NCI-H1436 treated with DMSO at 0.1 percent for 48 hours (cell line): ENCODE data around the gene SHE.

Source experiments
- DNase-seq: peaks from one replicate; lab custom pipeline; 2025; lab: John Stamatoyannopoulos, UW

SHE gene

DNA sequence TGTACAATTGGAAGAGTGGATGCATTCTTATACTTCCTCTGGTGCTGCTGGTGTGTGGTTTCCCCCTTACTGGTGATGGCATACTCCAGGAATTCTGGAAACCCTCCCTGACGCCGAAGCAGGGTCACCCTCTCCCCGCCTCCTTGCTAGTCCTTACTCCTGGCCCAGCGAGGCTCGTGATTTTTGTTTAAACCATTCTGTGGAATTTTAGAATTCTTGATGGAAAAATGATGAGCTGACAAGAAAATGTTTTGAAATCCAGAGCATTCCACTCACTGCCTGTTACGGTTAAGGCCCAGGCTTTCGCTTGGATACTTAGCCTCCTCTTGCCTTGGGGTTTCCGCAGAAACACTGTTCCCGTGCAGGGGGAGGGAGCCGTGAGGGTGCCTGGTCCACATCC, 55.9 kb downstream of the SHE start:
- DNase-seq: no peak

DNA sequence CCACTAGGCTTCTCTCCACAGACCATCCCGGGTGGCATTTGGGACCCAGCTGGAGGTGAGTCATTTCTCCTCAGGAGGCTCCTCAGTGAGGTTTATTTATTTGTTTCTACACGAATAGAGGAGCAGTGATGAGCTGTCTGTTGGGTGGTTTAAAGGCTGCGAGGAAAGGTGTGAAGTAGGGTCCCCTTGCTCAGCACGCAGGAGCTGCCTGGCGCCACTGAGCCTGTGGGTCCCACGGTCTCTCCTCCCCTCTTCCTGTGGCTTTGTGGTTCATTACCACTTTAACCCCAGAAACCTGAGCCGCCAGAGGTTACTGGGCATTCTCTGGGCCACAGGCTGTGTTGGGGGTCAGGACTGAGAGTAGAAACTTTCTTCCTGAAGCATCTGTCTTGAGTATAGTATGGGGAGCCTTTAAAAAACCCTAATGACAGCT, 57.2 kb downstream of the SHE start:
- DNase-seq: no peak

GRCh38 chr1:154443274-154444013, 58.8 kb downstream of the SHE start:
- no peak for DNase-seq

GRCh38 chr1:154442006-154442740, 60.0 kb downstream of the SHE start:
- DNase-seq: no peak

DNA sequence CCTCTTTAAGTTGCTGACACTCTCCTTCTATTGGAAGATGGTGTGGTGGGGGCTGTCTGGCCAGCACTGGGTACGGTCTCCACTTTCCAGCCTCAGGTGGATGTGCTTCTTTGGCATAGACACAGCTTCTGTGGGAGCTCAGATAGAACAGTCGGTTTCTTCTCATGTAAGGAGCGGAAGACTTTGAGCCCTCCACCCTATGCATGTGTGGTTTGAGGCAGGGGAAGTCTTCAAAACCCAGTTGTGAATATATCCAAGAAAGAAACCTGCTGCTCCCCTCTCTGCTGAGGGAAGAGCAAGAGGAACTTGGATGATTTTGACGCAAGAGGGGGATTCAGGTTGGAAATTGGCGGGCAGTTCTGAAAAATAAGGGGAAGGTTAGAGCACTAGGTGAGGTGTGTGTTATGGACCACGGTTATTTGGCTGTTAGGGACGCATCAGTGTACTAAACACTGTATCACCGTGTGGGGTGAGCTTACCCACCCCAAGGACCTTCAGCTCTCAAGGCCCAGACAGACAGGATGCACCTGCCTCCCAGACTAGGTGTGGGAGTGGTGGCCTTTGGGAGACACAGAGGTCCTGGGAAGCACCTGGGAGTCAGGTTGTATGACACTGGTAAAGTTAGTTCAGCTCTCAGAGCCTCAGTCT, 60.8 kb downstream of the SHE start:
- DNase-seq: no peak

DNA sequence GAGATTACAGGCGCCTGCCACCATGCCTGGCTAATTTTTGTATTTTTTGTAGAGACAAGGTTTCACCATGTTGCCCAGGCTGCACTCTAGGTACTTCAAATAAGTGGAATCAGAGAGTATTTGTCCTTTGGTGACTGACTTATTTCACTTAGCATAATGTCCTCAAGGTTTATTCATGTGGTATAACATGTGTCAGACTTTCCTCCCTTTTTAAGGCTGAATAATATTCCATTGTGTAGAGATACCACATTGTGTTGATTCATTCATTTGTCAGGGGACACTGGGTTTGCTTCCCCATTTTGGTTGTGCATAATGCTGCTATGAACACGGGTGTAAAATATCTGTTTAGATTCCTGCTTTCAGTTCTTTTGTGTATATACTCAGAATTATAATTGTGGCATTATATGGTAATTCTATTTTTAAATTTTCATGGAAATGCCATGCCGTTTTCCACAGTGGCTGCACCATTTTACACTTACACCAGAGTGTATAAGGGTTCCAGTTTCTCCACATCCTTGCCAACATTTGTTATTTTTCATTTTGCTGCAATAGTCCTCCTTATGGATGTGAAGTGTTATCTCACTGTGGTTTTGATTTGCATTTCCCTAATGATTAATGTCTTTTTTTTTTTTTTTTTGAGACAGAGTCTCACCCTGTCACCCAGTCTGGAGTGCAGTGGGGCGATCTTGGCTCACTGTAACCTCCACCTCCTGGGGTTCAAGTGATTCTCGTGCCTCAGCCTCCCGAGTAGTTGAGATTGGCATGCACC, 62.0 kb downstream of the SHE start:
- DNase-seq: no peak

GRCh38 chr1:154436433-154436832, 65.8 kb downstream of the SHE start:
- DNase-seq: no peak

DNA sequence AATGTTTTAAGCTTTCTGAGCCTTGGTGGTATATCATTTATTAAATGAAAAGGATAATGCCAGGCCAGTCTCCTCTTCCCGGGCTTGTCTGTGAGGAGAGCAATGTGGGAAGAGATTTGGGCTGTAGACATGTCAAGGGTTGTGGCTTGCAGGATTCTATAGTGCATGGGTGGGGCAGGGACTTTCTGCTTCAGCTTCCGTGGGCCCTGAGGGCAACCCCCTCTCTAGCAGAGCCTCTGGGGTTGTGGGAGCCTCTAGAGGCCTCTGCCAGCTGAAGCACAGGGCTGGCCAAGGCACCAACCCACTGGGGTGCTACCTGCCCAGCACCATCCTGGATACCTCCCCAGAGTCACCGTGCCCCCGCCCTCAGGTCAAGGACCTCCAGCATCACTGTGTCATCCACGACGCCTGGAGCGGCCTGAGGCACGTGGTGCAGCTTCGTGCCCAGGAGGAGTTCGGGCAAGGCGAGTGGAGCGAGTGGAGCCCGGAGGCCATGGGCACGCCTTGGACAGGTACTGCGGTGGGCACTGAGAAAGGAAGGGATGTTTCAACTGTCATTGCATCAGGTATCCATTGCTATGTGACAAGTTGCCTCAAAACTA, 66.5 kb downstream of the SHE start:
- DNase-seq: no peak

DNA sequence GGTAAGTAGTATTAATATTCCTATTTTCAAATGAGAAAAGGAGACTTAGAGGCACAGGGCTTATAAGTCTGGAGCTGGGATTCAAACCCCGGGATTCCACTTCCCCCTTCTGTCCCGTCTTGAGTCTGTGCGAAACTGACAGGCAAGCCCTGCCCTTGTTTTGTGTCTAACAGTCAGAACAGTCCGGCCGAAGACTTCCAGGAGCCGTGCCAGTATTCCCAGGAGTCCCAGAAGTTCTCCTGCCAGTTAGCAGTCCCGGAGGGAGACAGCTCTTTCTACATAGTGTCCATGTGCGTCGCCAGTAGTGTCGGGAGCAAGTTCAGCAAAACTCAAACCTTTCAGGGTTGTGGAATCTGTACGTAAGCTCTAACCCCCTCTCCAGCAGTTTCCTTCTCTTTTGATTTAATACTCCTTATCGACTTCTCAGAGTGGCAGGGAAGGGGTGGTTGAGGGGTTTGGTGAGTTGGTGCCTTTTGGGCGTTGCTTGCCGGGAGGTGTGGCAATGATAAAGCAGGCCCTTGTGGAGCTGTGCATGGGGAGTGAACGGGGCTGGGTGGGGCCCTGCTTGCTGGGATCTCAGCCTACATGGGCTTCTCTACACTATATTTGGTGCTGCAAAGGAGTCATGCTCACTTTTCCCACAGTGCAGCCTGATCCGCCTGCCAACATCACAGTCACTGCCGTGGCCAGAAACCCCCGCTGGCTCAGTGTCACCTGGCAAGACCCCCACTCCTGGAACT, 67.7 kb downstream of the SHE start:
- DNase-seq: no peak

GRCh38 chr1:154433161-154433764, 68.9 kb downstream of the SHE start:
- no peak for DNase-seq

DNA sequence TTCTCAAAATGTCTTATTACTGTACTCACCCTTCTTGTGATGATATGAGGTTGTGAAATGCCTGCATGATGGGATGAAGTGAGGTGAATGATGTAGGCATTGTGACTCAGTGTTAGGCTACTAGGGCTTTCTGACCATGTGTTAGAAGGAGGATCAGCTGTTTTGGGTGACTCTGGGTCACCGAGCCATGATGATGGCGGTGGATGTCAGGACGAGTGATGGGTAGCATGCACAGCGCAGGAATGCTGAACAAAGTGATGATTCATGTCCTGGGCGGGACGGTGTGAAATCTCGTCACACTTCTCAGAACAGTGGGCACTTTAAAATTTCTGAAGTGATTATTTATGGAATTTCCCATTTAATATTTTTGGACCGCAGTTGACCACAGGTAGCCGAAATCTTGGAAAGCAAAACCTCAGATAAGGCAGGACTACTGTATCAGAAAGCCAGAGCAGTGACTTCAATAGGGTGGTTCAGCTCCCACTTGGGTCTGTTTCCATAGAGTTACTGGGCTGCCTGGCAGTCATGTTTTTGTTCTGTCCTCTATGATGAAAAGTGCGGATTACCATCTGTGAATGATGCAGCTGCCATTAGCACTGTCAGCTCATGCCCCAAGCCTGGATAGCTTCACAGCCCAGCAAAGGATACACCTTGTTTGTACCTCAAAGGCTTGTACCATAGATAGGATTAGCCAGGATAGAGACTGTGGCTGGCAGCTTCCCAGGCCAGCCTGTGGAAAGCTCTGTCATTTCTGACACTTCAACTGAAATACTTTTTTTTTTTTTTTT, 70.4 kb downstream of the SHE start:
- DNase-seq: no peak

DNA sequence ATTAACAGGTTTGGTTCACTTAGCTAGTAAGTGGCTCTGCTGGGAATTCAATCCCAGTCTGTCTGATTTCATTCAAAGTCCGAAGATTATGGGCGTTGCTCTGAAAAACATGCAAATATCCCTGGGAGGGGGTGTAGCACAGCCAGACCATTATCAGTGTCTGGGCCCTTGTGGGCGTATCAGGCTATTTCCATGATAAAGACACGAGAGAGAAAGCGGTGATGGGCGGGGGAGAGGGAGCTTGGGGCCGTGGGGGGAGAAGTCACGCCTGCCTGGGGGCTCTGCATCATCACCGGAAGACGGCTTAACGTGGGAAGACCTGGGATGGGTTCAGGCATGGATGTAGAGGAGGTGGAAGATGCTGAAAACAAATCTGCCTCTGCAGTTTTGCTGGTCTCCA, 71.3 kb downstream of the SHE start:
- DNase-seq: no peak

GRCh38 chr1:154429841-154430611, 72.2 kb downstream of the SHE start:
- DNase-seq: no peak
